Tibial artery (tissue), 4 donors: ENCODE data around the gene MED12L.

Experiments used
- DNase-seq, 2 donors: peaks; one replicate each; pipeline ENCODE4 v3.0.0-alpha.2; 2019
- H3K27ac ChIP-seq, 2 donors: fragments of 200-600 bp; sonication (generic) in 1 of 2; 1 replicate in 1 of 2; 2 replicates in 1 of 2; pipeline ENCODE4 v1.5.1; 2018 to 2019; ENCODE audit warnings: mild to moderate bottlenecking in 1 of 2
- H3K27me3 ChIP-seq, 2 donors: fragments of 200-600 bp; sonication (generic) in 1 of 2; one replicate each; pipeline versions ENCODE4 v1.5.1 to v1.6.0; 2016 to 2019
- H3K36me3 ChIP-seq, 3 donors: fragments of 200-600 bp; sonication (generic) in 2 of 3; one replicate each; pipeline ENCODE4 v1.5.1; 2016 to 2019; ENCODE audit warnings: mild to moderate bottlenecking in 2 of 3
- H3K4me1 ChIP-seq, 4 donors: fragments of 200-600 bp; sonication (generic) in 2 of 4; 1 replicate in 3 of 4; 2 replicates in 1 of 4; pipeline ENCODE4 v1.5.1; 2016 to 2019
- H3K4me3 ChIP-seq, 2 donors: fragments of 200-600 bp; sonication (generic) in 1 of 2; 1 replicate in 1 of 2; 2 replicates in 1 of 2; pipeline ENCODE4 v1.5.1; 2018 to 2019; ENCODE audit warnings: mild to moderate bottlenecking in 2 of 2
- H3K9me3 ChIP-seq, 3 donors: fragments of 200-600 bp; sonication (generic) in 1 of 3; one replicate each; pipeline ENCODE4 v1.5.1; 2016 to 2019
- intact Hi-C: fragments of 100-400 bp; cut with DNase I; formaldehyde crosslinking; loops from one replicate; pipeline ENCODE4 v1.15.0; 2023; ENCODE audit warnings: low total_unique reads
- TF ChIP-seq, protein P1 (sequence below), 2 experiments: fragments of 200-600 bp in 1 of 2; fragments of 450-650 bp in 1 of 2; IDR thresholded peaks; one replicate each; pipeline ENCODE4 v1.5.1; 2017 to 2019; ENCODE audit warnings: antibody characterized with exemption in 2 of 2, mild to moderate bottlenecking in 1 of 2, moderate library complexity in 1 of 2

Gene MED12L

DNA sequence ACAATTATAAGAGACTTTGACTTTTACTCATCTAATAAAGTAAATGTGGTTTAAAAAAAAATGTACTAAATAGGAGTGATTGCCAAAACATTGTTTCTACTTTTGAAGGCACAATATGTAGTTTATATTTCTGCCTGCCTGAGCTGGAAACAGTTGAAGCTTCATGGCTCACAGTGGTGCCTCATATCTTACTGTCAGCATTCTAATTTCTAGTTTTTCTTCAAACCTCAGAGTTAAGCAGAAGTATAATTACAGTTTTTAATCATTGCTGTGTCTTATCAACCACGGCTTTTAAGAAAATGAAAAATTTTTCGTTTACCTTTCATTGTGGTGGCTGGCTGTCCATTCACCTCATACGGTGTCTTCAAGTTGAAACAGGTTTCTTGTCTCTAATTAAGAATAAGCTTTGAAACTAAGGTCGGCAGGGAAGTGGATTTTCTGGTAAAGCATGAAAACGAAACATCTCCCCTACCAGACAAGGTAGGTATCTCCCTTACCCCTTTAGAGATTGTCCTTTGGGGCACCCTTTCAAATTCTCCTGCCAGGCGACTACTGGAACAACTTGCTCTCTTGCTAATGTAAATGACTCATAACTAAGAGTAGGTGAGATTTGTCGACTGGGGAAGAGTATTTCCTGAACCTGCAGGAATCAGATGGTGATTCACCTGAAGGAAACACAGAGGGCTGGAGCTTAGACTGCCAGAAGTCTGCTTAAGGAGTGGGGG, 231.0 kb downstream of the MED12L start, which contains the start of gene GPR87:
Gene GPR87, minus strand, starts transcription at position 554 of the 725 bp plus-strand sequence. CDS start 16,720 bp downstream, outside the sequence.
- H3K27ac ChIP-seq, result no peak within 1 kb of the TSS
- H3K4me3 ChIP-seq, result no peak within 1 kb of the TSS
- DNase-seq, result no peak
- H3K4me1 ChIP-seq, result no peaks in the 10 kb centered on the region
- H3K9me3 ChIP-seq, result no peaks in the 10 kb centered on the region
- TF ChIP-seq, protein P1, sequence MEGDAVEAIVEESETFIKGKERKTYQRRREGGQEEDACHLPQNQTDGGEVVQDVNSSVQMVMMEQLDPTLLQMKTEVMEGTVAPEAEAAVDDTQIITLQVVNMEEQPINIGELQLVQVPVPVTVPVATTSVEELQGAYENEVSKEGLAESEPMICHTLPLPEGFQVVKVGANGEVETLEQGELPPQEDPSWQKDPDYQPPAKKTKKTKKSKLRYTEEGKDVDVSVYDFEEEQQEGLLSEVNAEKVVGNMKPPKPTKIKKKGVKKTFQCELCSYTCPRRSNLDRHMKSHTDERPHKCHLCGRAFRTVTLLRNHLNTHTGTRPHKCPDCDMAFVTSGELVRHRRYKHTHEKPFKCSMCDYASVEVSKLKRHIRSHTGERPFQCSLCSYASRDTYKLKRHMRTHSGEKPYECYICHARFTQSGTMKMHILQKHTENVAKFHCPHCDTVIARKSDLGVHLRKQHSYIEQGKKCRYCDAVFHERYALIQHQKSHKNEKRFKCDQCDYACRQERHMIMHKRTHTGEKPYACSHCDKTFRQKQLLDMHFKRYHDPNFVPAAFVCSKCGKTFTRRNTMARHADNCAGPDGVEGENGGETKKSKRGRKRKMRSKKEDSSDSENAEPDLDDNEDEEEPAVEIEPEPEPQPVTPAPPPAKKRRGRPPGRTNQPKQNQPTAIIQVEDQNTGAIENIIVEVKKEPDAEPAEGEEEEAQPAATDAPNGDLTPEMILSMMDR (IDR thresholded peaks at IDR 0.05), result no peak
- no peaks in the 10 kb centered on the region for H3K27me3 ChIP-seq
- intact Hi-C loops, result no loop called here
- no peaks in the 10 kb centered on the region for H3K36me3 ChIP-seq

DNA sequence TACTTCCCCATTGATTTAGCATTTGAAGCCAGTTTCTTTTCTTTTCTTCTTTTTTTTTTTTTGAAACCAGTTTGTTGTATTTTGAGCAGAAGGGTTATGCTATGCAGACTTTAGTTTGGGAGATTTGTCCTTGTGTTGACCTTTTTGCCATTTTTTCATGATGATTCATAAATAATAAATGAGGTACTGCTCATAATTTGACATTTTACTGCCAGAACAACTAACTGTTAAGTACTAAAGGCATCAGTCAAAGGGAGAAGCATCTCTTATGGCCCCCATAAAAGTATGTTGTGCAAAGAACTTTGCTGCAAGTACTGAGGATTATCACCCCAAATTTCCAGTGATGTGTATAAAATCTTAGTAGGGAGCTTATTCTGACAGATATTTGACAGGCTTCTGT, 232.8 kb downstream of the MED12L start:
- no peaks in the 10 kb centered on the region for H3K36me3 ChIP-seq
- intact Hi-C loops, result no loop called here
- no peaks in the 10 kb centered on the region for H3K27me3 ChIP-seq
- no peaks in the 10 kb centered on the region for H3K4me1 ChIP-seq
- no peak for DNase-seq
- no peak overlapping the region for H3K27ac ChIP-seq
- TF ChIP-seq, protein P1 (IDR thresholded peaks at IDR 0.05), result no peak
- H3K4me3 ChIP-seq, result no peak overlapping the region
- no peaks in the 10 kb centered on the region for H3K9me3 ChIP-seq

DNA sequence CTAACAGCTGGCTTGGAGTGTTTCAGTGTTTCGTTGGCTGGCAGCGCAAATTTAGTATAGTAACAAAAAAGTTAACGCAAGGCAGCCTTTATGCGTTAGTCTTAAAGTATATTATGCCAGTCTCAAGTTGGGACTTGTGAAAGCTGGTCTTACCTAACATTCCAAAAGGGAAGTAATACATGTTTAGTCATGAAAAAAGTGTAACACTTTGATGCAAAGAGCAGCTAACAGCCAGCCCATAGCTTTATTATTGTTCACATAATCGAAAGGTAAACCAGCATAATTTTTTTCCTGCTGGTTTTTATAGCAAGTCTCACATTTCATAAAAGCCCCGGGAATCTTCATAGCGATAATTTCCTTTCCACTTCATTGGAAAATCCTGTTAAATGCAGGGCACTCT, 233.5 kb downstream of the MED12L start:
- H3K27me3 ChIP-seq, result no peaks in the 10 kb centered on the region
- no peak overlapping the region for H3K27ac ChIP-seq
- no peaks in the 10 kb centered on the region for H3K9me3 ChIP-seq
- H3K4me1 ChIP-seq, result no peaks in the 10 kb centered on the region
- TF ChIP-seq, protein P1 (IDR thresholded peaks at IDR 0.05), result no peak
- no peaks in the 10 kb centered on the region for H3K36me3 ChIP-seq
- DNase-seq, result no peak
- H3K4me3 ChIP-seq, result no peak overlapping the region
- intact Hi-C loops, result no loop called here

DNA sequence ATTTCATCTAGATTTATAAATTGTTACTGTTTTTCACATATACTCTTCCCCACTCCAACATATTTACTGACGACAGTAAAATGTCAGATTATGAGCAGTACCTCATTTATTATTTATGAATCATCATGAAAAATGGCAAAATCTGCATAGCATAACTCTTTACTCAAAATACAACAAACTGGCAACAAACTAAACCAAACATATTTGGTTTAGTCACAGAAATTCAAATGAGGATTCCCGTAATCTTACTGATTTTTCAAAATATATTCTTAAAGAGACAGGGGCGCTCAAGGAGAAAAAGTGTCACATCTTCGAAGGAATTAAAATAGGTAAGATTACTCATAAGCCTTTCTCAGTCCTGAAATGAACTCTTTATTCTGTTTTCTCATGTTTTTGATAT, 234.2 kb downstream of the MED12L start:
- Histone ChIP-seq H3K36me3 (no peaks in the 10 kb centered on the region), H3K4me1 (no peaks in the 10 kb centered on the region), H3K4me3 (no peak overlapping the region), H3K27ac (no peak overlapping the region), H3K27me3 (no peaks in the 10 kb centered on the region), H3K9me3 (no peaks in the 10 kb centered on the region)
- TF ChIP-seq, protein P1 (IDR thresholded peaks at IDR 0.05), result no peak
- intact Hi-C loops, result no loop called here
- DNase-seq, result no peak

DNA sequence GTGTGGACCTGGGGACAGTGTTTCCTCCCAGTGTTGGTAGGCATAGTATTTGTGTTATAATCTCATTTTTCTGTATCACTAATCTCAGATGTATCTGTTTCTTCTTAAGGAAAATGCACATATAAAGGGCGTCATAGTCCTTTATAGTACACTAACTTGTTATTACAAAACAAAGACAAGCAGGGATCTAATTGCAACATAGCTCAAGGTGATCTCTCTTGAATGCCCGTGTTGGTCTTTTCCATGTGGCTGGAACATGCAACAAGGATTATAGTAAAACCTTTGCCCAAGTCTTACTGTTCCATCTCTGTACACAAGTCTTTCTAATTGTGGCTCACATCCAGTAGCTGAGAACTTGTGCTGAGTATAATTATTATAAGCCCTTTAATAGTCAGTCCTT, 234.7 kb downstream of the MED12L start:
- H3K27ac ChIP-seq, result no peak overlapping the region
- TF ChIP-seq, protein P1 (IDR thresholded peaks at IDR 0.05), result no peak
- no peaks in the 10 kb centered on the region for H3K9me3 ChIP-seq
- no peaks in the 10 kb centered on the region for H3K36me3 ChIP-seq
- intact Hi-C loops, result no loop called here
- no peaks in the 10 kb centered on the region for H3K4me1 ChIP-seq
- H3K27me3 ChIP-seq, result no peaks in the 10 kb centered on the region
- no peak overlapping the region for H3K4me3 ChIP-seq
- no peak for DNase-seq
